ENCODE measurements around the gene RXRG. TPM values are rescaled to one million over a fixed set of nuclear protein-coding genes. Genes with fewer than 3 reads are reported as not detected.

Gene RXRG
- total RNA-seq, 1 donor from 2014 or later = not detected

DNA sequence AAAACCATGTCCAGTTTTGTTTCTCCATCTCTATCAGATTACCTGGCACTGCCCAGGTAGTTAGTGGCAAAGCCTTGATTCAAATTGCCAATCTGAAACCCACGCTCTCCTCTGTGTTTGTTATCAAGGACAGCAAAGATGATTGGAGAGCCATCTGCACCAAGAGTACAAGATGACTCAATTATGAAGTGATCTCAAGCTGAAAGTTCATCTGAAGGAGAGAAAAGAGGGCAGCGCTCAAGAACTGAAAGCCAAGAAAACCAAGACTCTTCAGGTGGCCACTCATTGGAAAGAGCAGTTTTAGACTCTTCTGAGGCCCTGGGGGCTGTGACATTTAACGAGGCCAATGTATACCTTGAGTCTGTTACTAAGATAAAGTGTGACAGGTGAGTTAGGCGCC is 13.8 kb downstream of the RXRG start:
- Histone ChIP-seq H4K20me1 (ENCODE audit: insufficient read depth, low read length) (no peaks in the 10 kb centered on the region), H3K27ac (ENCODE audit: low read depth, low read length) (no peak overlapping the region), H3K9me3 (ENCODE audit: insufficient read depth, low read depth, low read length) (no peaks in the 10 kb centered on the region), H3K4me1 (ENCODE audit: insufficient read depth, low read length) (no peaks in the 10 kb centered on the region), H3K27me3 (ENCODE audit: insufficient read depth, low read length) (no peaks in the 10 kb centered on the region), H2AFZ (ENCODE audit: low read depth, low read length) (no peak overlapping the region), H3K4me2 (ENCODE audit: low read length) (no peak overlapping the region), H3K79me2 (ENCODE audit: insufficient read depth, low read length) (no peaks in the 10 kb centered on the region), H3K9ac (ENCODE audit: low read length) (no peak overlapping the region), H3K4me3 (ENCODE audit: insufficient read depth, low read depth, low read length) (no peak overlapping the region), H3K36me3 (ENCODE audit: insufficient read depth, low read length) (no peaks in the 10 kb centered on the region)
- Mint-ChIP-seq H3K27ac (ENCODE audit: unreplicated experiment) (no peak overlapping the region), H3K36me3 (ENCODE audit: low read depth, unreplicated experiment) (no peaks in the 10 kb centered on the region), H3K4me1 (ENCODE audit: low read depth, unreplicated experiment) (no peaks in the 10 kb centered on the region), H3K27me3 (ENCODE audit: low read depth, unreplicated experiment) (peaks cover 66% of the 10 kb centered on the region), H3K4me3 (ENCODE audit: unreplicated experiment) (no peak overlapping the region), H3K9me3 (ENCODE audit: unreplicated experiment) (peaks cover 2% of the 10 kb centered on the region)
- FAIRE-seq (no peak), DNase-seq (ENCODE audit: low read depth) (no peak)
- TF ChIP-seq, protein P1, sequence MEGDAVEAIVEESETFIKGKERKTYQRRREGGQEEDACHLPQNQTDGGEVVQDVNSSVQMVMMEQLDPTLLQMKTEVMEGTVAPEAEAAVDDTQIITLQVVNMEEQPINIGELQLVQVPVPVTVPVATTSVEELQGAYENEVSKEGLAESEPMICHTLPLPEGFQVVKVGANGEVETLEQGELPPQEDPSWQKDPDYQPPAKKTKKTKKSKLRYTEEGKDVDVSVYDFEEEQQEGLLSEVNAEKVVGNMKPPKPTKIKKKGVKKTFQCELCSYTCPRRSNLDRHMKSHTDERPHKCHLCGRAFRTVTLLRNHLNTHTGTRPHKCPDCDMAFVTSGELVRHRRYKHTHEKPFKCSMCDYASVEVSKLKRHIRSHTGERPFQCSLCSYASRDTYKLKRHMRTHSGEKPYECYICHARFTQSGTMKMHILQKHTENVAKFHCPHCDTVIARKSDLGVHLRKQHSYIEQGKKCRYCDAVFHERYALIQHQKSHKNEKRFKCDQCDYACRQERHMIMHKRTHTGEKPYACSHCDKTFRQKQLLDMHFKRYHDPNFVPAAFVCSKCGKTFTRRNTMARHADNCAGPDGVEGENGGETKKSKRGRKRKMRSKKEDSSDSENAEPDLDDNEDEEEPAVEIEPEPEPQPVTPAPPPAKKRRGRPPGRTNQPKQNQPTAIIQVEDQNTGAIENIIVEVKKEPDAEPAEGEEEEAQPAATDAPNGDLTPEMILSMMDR (IDR thresholded peaks at IDR 0.05; ENCODE audit: insufficient read depth, low read depth, low read length) = no peak
- no peak for TF ChIP-seq EZH2 (IDR thresholded peaks at IDR 0.05; ENCODE audit: insufficient read depth, low read length)

DNA sequence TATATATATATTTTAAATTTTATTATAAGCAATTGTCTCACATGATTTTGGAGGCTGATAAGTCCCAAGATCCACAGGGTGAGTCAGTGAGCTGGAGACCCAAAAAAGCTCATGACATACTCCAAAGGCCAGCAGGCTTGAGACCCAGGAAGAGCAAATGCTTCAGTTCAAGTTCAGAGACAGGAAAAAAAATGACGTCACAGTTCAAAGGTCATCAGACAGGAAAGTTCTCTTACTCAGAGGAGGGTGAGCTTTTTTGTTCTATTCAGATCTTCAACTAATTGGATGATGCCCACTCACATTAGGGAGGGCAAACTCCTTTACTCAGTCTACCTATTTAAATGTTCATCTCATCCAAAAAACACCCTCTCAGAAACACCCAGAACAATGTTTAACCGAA is 18.2 kb downstream of the RXRG start:
- no peaks in the 10 kb centered on the region for H3K9me3 ChIP-seq (ENCODE audit: insufficient read depth, low read depth, low read length)
- DNase-seq (ENCODE audit: low read depth) (no peak), FAIRE-seq (no peak)
- H3K4me1 Mint-ChIP-seq (ENCODE audit: low read depth, unreplicated experiment) = peaks cover 3% of the 10 kb centered on the region
- H3K79me2 ChIP-seq (ENCODE audit: insufficient read depth, low read length) = no peaks in the 10 kb centered on the region
- peaks cover 2% of the 10 kb centered on the region for H3K9me3 Mint-ChIP-seq (ENCODE audit: unreplicated experiment)
- no peak overlapping the region for H3K4me3 ChIP-seq (ENCODE audit: insufficient read depth, low read depth, low read length)
- H3K4me2 ChIP-seq (ENCODE audit: low read length) = no peak overlapping the region
- no peaks in the 10 kb centered on the region for H3K4me1 ChIP-seq (ENCODE audit: insufficient read depth, low read length)
- H3K9ac ChIP-seq (ENCODE audit: low read length) = no peak overlapping the region
- no peaks in the 10 kb centered on the region for H3K36me3 Mint-ChIP-seq (ENCODE audit: low read depth, unreplicated experiment)
- H3K27ac ChIP-seq (ENCODE audit: low read depth, low read length) = no peak overlapping the region
- H3K27ac Mint-ChIP-seq (ENCODE audit: unreplicated experiment) = no peak overlapping the region
- H3K27me3 ChIP-seq (ENCODE audit: insufficient read depth, low read length) = peaks cover 3% of the 10 kb centered on the region
- H3K27me3 Mint-ChIP-seq (ENCODE audit: low read depth, unreplicated experiment) = peaks cover 74% of the 10 kb centered on the region
- H2AFZ ChIP-seq (ENCODE audit: low read depth, low read length) = no peak overlapping the region
- TF ChIP-seq EZH2 (IDR thresholded peaks at IDR 0.05; ENCODE audit: insufficient read depth, low read length) = no peak
- TF ChIP-seq, protein P1 (IDR thresholded peaks at IDR 0.05; ENCODE audit: insufficient read depth, low read depth, low read length) = no peak
- H3K36me3 ChIP-seq (ENCODE audit: insufficient read depth, low read length) = no peaks in the 10 kb centered on the region
- H3K4me3 Mint-ChIP-seq (ENCODE audit: unreplicated experiment) = no peak overlapping the region
- no peaks in the 10 kb centered on the region for H4K20me1 ChIP-seq (ENCODE audit: insufficient read depth, low read length)

DNA sequence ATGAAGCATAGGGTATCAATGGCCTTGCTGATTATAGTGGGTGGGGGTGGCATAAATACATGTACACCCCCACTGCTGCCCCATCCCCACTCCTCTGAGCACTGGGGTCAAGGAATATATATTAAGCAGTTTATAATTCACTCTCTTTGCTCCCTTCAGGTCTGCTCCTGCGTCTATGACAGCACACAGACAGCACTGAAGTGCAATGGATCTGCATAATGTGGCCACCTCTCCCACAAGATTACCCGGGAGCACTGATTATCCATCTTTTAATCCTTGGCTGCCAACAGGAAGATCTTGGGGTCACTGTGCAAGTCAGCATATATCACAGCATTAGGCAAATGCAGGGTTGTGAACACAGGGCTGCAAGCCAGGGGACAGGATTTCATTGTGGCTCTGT is 19.3 kb downstream of the RXRG start:
- Mint-ChIP-seq H3K4me3 (ENCODE audit: unreplicated experiment) (no peak overlapping the region), H3K4me1 (ENCODE audit: low read depth, unreplicated experiment) (peaks cover 3% of the 10 kb centered on the region), H3K27me3 (ENCODE audit: low read depth, unreplicated experiment) (peaks cover 72% of the 10 kb centered on the region), H3K36me3 (ENCODE audit: low read depth, unreplicated experiment) (no peaks in the 10 kb centered on the region), H3K9me3 (ENCODE audit: unreplicated experiment) (no peaks in the 10 kb centered on the region), H3K27ac (ENCODE audit: unreplicated experiment) (no peak overlapping the region)
- no peaks in the 10 kb centered on the region for H4K20me1 ChIP-seq (ENCODE audit: insufficient read depth, low read length)
- no peak overlapping the region for H2AFZ ChIP-seq (ENCODE audit: low read depth, low read length)
- H3K4me3 ChIP-seq (ENCODE audit: insufficient read depth, low read depth, low read length) = no peak overlapping the region
- no peaks in the 10 kb centered on the region for H3K4me1 ChIP-seq (ENCODE audit: insufficient read depth, low read length)
- no peak overlapping the region for H3K4me2 ChIP-seq (ENCODE audit: low read length)
- no peak for TF ChIP-seq EZH2 (IDR thresholded peaks at IDR 0.05; ENCODE audit: insufficient read depth, low read length)
- TF ChIP-seq, protein P1 (IDR thresholded peaks at IDR 0.05; ENCODE audit: insufficient read depth, low read depth, low read length) = no peak
- peaks cover 3% of the 10 kb centered on the region for H3K27me3 ChIP-seq (ENCODE audit: insufficient read depth, low read length)
- H3K79me2 ChIP-seq (ENCODE audit: insufficient read depth, low read length) = no peaks in the 10 kb centered on the region
- no peaks in the 10 kb centered on the region for H3K9me3 ChIP-seq (ENCODE audit: insufficient read depth, low read depth, low read length)
- no peak for FAIRE-seq
- no peak overlapping the region for H3K27ac ChIP-seq (ENCODE audit: low read depth, low read length)
- H3K9ac ChIP-seq (ENCODE audit: low read length) = no peak overlapping the region
- no peaks in the 10 kb centered on the region for H3K36me3 ChIP-seq (ENCODE audit: insufficient read depth, low read length)
- DNase-seq (ENCODE audit: low read depth) = no peak
